GM19023 (cell line): ENCODE results near the gene LSM14B.

Experiments used
- ATAC-seq: cut with Tn5 transposase; IDR thresholded peaks from one replicate; pipeline ENCODE4 v1.9.1; 2021; ENCODE audit warnings: mild to moderate bottlenecking, moderate library complexity; ENCODE audit not compliant: unreplicated experiment

Gene LSM14B

GRCh38 chr20:62178316-62179161 lies 56.3 kb downstream of the LSM14B start:
- no peak for ATAC-seq

- ATAC-seq, result no peak
These were observed 56.9 kb downstream of the LSM14B start for GRCh38 chr20:62179162-62179504.

- ATAC-seq, result no peak
These were observed 59.5 kb downstream of the LSM14B start for GRCh38 chr20:62181808-62182207.

GRCh38 chr20:62182469-62183425 lies 60.5 kb downstream of the LSM14B start, which contains the start of gene MTG2:
Gene MTG2, plus strand, starts transcription at chr20:62183028. Its CDS starts 10,393 bp downstream, at chr20:62193421.
- peak; percentile 94 for ATAC-seq

- ATAC-seq, result no peak
These were observed 61.3 kb downstream of the LSM14B start for GRCh38 chr20:62183426-62184142.
